Adrenal gland (tissue), 5 donors: ENCODE measurements around the gene E2F7.

Experiments used
- POLR2A ChIP-seq, 2 donors: fragments of 450-650 bp; IDR thresholded peaks; one replicate each; pipeline ENCODE4 v1.6.1; 2017; ENCODE audit warnings: antibody characterized with exemption in 2 of 2, mild to moderate bottlenecking in 2 of 2, moderate library complexity in 1 of 2
- TF ChIP-seq, protein P1 (sequence below), 6 experiments: fragments of 450-650 bp in 4 of 6; fragments of 200-600 bp in 2 of 6; sonication (generic) in 1 of 6; IDR thresholded peaks; 1 replicate in 5 of 6; 2 replicates in 1 of 6; pipeline versions ENCODE4 v1.5.1 to v1.8.0; 2016 to 2021; ENCODE audit warnings: antibody characterized with exemption in 6 of 6, mild to moderate bottlenecking in 2 of 6, moderate library complexity in 1 of 6
- donor health status: DM: no; HTN: no; CAD: no.

- TF ChIP-seq, protein P1, sequence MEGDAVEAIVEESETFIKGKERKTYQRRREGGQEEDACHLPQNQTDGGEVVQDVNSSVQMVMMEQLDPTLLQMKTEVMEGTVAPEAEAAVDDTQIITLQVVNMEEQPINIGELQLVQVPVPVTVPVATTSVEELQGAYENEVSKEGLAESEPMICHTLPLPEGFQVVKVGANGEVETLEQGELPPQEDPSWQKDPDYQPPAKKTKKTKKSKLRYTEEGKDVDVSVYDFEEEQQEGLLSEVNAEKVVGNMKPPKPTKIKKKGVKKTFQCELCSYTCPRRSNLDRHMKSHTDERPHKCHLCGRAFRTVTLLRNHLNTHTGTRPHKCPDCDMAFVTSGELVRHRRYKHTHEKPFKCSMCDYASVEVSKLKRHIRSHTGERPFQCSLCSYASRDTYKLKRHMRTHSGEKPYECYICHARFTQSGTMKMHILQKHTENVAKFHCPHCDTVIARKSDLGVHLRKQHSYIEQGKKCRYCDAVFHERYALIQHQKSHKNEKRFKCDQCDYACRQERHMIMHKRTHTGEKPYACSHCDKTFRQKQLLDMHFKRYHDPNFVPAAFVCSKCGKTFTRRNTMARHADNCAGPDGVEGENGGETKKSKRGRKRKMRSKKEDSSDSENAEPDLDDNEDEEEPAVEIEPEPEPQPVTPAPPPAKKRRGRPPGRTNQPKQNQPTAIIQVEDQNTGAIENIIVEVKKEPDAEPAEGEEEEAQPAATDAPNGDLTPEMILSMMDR (IDR thresholded peaks at IDR 0.05), result no peak
- TF ChIP-seq POLR2A (IDR thresholded peaks at IDR 0.05), result no peak
Measured at GRCh38 chr12:77019920-77020319, 45.4 kb downstream of the E2F7 start.
